ENCODE data around the gene PNPO. TPM values are rescaled to one million over a fixed set of nuclear protein-coding genes. Genes with fewer than 3 reads are reported as not detected.

PNPO gene
- total and polyA plus RNA-seq, 2 of the 8 experiments (the other 6 are each of a cell fraction or from before 2014, with no cell fraction given): 7.0 to 8.1 TPM

- Histone ChIP-seq H2BK15ac (ENCODE audit: low read length) (no peak overlapping the region), H2BK20ac (ENCODE audit: low read length) (no peak overlapping the region), H3K56ac (replicated peaks; ENCODE audit: insufficient read length, low read depth, low read length) (no peak overlapping the region), H3K27me3 (replicated peaks in 1 of 4; ENCODE audit: control insufficient read depth in 3 of 4, extremely low read depth in 1 of 4, insufficient read depth in 3 of 4, low read length in 3 of 4) (no peaks in the 10 kb centered on the region), H2AFZ (ENCODE audit: low read length) (no peak overlapping the region), H3K9me3 (ENCODE audit: insufficient read depth in 2 of 2, low read depth in 1 of 2, low read length in 1 of 2) (no peaks in the 10 kb centered on the region), H3K4me2 (ENCODE audit: insufficient read depth in 1 of 2, low read depth in 2 of 2, low read length in 2 of 2) (no peak overlapping the region), H3K14ac (ENCODE audit: insufficient read length) (no peak overlapping the region), H4K8ac (ENCODE audit: extremely low read depth, insufficient read depth, low read length) (no peak overlapping the region), H3K4me3 (ENCODE audit: extremely low read depth in 1 of 4, insufficient read depth in 2 of 4, low read depth in 3 of 4, low read length in 4 of 4) (no peak overlapping the region), H3K9ac (replicated peaks in 1 of 4; ENCODE audit: extremely low read depth in 1 of 4, low read depth in 3 of 4, low read length in 3 of 4) (no peak overlapping the region), H3K36me3 (ENCODE audit: control insufficient read depth in 2 of 4, insufficient read depth in 4 of 4, low read length in 3 of 4) (no peaks in the 10 kb centered on the region; a peak in 2 of 8 replicates), H2AK5ac (ENCODE audit: low read depth, low read length) (no peak overlapping the region), H4K20me1 (replicated peaks in 1 of 2; ENCODE audit: control insufficient read depth in 1 of 2, insufficient read depth in 2 of 2, low read length in 2 of 2) (no peaks in the 10 kb centered on the region), H3K23me2 (ENCODE audit: low read depth, low read length) (no peaks in the 10 kb centered on the region), H2BK120ac (replicated peaks; ENCODE audit: low read depth, low read length) (no peak overlapping the region), H2BK5ac (ENCODE audit: low read depth, low read length) (no peak overlapping the region), H2BK12ac (ENCODE audit: low read depth, low read length) (no peak overlapping the region), H4K5ac (ENCODE audit: insufficient read length, low read depth, low read length) (no peak overlapping the region), H3K79me2 (ENCODE audit: control insufficient read depth in 1 of 2, insufficient read depth in 2 of 2, low read length in 2 of 2) (no peaks in the 10 kb centered on the region), H4K91ac (replicated peaks; ENCODE audit: insufficient read length, low read length) (no peak overlapping the region), H3K4ac (replicated peaks; ENCODE audit: insufficient read length, low read depth, low read length) (no peak overlapping the region), H3K79me1 (ENCODE audit: low read depth, low read length) (no peaks in the 10 kb centered on the region), H3K23ac (ENCODE audit: insufficient read length) (no peak overlapping the region), H3K4me1 (replicated peaks in 1 of 4; ENCODE audit: control insufficient read depth in 3 of 4, insufficient read depth in 4 of 4, low read length in 3 of 4) (no peaks in the 10 kb centered on the region), H3K18ac (ENCODE audit: extremely low read depth, low read length) (no peak overlapping the region), H3K27ac (ENCODE audit: low read depth, low read length) (no peak overlapping the region)
- CTCF ChIA-PET (ENCODE audit: partially characterized antibody): interaction anchor here (0.9 to 1.7 kb wide), 6 partner anchors 9 to 73 kb away, joined by 3 to 5 read pairs (median 3); partner anchors contain the start of genes PNPO and SCRN2
- no peak for DNase-seq (ENCODE audit: low read depth in 1 of 2, low spot score in 2 of 2)
- FAIRE-seq: no peak
- WGBS, 2 experiments (ENCODE audit: extremely low coverage in 1 of 2, insufficient coverage in 1 of 2, insufficient read length in 1 of 2, insufficient replicate concordance in 2 of 2, low coverage in 1 of 2, low lambda C conversion rate in 2 of 2, missing lambda C conversion rate in 1 of 2): 86% methylated on average over 4 of the region's 4 CpGs; no CpG with 5 or more reads in 1 of the 2 experiments
- POLR2A ChIA-PET (ENCODE audit: partially characterized antibody): interaction anchor here (1.2 to 1.5 kb wide), 3 partner anchors 10 to 71 kb away, joined by 3 to 5 read pairs (median 4); no protein-coding TSS in a partner anchor
- no peak for TF ChIP-seq RFX5 (IDR thresholded peaks at IDR 0.05; ENCODE audit: borderline replicate concordance, low read depth, low read length)
- TF ChIP-seq JUN (IDR thresholded peaks at IDR 0.05; ENCODE audit: low read depth, low read length): no peak
- no peak for TF ChIP-seq POLR2AphosphoS5 (IDR thresholded peaks at IDR 0.05; ENCODE audit: low read depth, low read length)
- TF ChIP-seq SIN3A (conservative IDR thresholded peaks at IDR 0.05 in 1 of 2, IDR thresholded peaks at IDR 0.05 in 1 of 2; ENCODE audit: low read depth in 1 of 2, low read length in 2 of 2): no peak
- TF ChIP-seq CTCF (IDR thresholded peaks at IDR 0.05; ENCODE audit: control extremely low read depth in 1 of 3, insufficient read depth in 1 of 3, low read depth in 1 of 3, low read length in 3 of 3): no peak
- no peak for TF ChIP-seq GTF2F1 (IDR thresholded peaks at IDR 0.05; ENCODE audit: borderline replicate concordance, low read depth, low read length)
- no peak for TF ChIP-seq EP300 (IDR thresholded peaks at IDR 0.05; ENCODE audit: borderline replicate concordance in 1 of 2, low read depth in 2 of 2, low read length in 2 of 2)
- no peak for TF ChIP-seq PHF8 (conservative IDR thresholded peaks at IDR 0.05; ENCODE audit: low read depth, low read length)
- TF ChIP-seq E2F6 (IDR thresholded peaks at IDR 0.05): no peak
Measured at GRCh38 chr17:47914306-47914948, 26.9 kb upstream of the PNPO start.

Measured in H1 (cell line).